Fibroblast of villous mesenchyme (primary cell): ENCODE results near the gene MICALL2. TPM values are rescaled to one million over a fixed set of nuclear protein-coding genes. Genes with fewer than 3 reads are reported as not detected.

Experiments
- DNase-seq: peaks from one replicate; pipeline ENCODE4 v3.0.0-alpha.2; 2010; ENCODE audit warnings: low read depth
- H3K4me3 ChIP-seq: 2 replicates; pipeline ENCODE4 v1.5.1; 2011; ENCODE audit warnings: low read depth, mild to moderate bottlenecking, low read length
- CTCF ChIP-seq: IDR thresholded peaks from 2 replicates; pipeline ENCODE4 v1.5.1; 2012; ENCODE audit warnings: low read depth, mild to moderate bottlenecking, low read length; ENCODE audit not compliant: insufficient read depth
- total RNA-seq: library from RNA; depleted of rRNA; stranded (reverse); fragments of >200 nt; gene quantifications from 2 replicates; pipeline ENCODE4 v1.2.3, GENCODE V29; 2012

Gene MICALL2
- total RNA-seq, 1 donor = 34.5 TPM

GRCh38 chr7:1422512-1423263 is 36.6 kb downstream of the MICALL2 start:
- DNase-seq = peak; percentile 13
- no peak overlapping the region for H3K4me3 ChIP-seq
- no peak for TF ChIP-seq CTCF

GRCh38 chr7:1421946-1422345 is 37.3 kb downstream of the MICALL2 start:
- H3K4me3 ChIP-seq = no peak overlapping the region
- no peak for TF ChIP-seq CTCF
- no peak for DNase-seq

GRCh38 chr7:1421020-1421790 is 38.1 kb downstream of the MICALL2 start:
- TF ChIP-seq CTCF = no peak
- H3K4me3 ChIP-seq = no peak overlapping the region
- DNase-seq = no peak

- no peak for TF ChIP-seq CTCF
- no peak overlapping the region for H3K4me3 ChIP-seq
- no peak for DNase-seq
Measured at GRCh38 chr7:1419688-1420087, 39.6 kb downstream of the MICALL2 start.

GRCh38 chr7:1419310-1419634 is 40.0 kb downstream of the MICALL2 start:
- no peak for TF ChIP-seq CTCF
- no peak for DNase-seq
- H3K4me3 ChIP-seq = no peak overlapping the region

GRCh38 chr7:1418505-1419309 is 40.6 kb downstream of the MICALL2 start:
- peak; percentile 25 for DNase-seq
- H3K4me3 ChIP-seq = no peak overlapping the region
- TF ChIP-seq CTCF = no peak
